CD14-positive monocyte (primary cell): ENCODE results near the gene AOC1. TPM values are rescaled to one million over a fixed set of nuclear protein-coding genes. Genes with fewer than 3 reads are reported as not detected.

Experiments
- DNase-seq, 3 donors: peaks; one replicate each; pipeline ENCODE4 v3.0.0-alpha.2; 2011 to 2022
- H2AFZ ChIP-seq: 2 replicates; pipeline ENCODE4 v1.6.0; 2012; ENCODE audit warnings: mild to moderate bottlenecking, low read depth, low read length, inconsistent platforms; ENCODE audit not compliant: insufficient read depth, poor library complexity, severe bottlenecking
- H3K27ac ChIP-seq, 2 donors: 1 replicate in 1 of 2; 2 replicates in 1 of 2; pipeline ENCODE4 v1.5.1; 2012 to 2013; ENCODE audit warnings: low read length in 2 of 2, control low read depth in 1 of 2, inconsistent platforms in 1 of 2, low read depth in 1 of 2, mild to moderate bottlenecking in 1 of 2
- H3K27me3 ChIP-seq, 2 donors: one replicate each; pipeline versions ENCODE4 v1.6.0 to v1.6.1; 2011 to 2013; ENCODE audit warnings: low read length in 2 of 2; ENCODE audit not compliant: control insufficient read depth in 2 of 2, insufficient read depth in 2 of 2
- H3K36me3 ChIP-seq, 2 donors: replicated peaks in 1 of 2; 1 replicate in 1 of 2; 2 replicates in 1 of 2; pipeline versions ENCODE4 v1.5.1 to v1.6.1; 2012 to 2013; ENCODE audit warnings: low read length in 2 of 2, control low read depth in 1 of 2, inconsistent platforms in 1 of 2, mild to moderate bottlenecking in 1 of 2; ENCODE audit not compliant: insufficient read depth in 2 of 2, control insufficient read depth in 1 of 2
- H3K4me1 ChIP-seq, 2 donors: 1 replicate in 1 of 2; 2 replicates in 1 of 2; pipeline versions ENCODE4 v1.5.1 to v1.6.1; 2012 to 2013; ENCODE audit warnings: low read length in 2 of 2, control low read depth in 1 of 2, inconsistent platforms in 1 of 2, mild to moderate bottlenecking in 1 of 2, moderate library complexity in 1 of 2; ENCODE audit not compliant: insufficient read depth in 2 of 2, control insufficient read depth in 1 of 2
- H3K4me2 ChIP-seq: replicated peaks from 2 replicates; pipeline ENCODE3; 2012; ENCODE audit warnings: low read length, moderate library complexity, mild to moderate bottlenecking; ENCODE audit not compliant: poor library complexity, severe bottlenecking; ENCODE audit errors: extremely low read depth
- H3K4me3 ChIP-seq, 3 experiments: fragments of 200-600 bp in 1 of 3; sonication (generic) in 1 of 3; replicated peaks in 1 of 3; 1 replicate in 2 of 3; 2 replicates in 1 of 3; pipeline ENCODE4 v1.5.1; 2011 to 2013; ENCODE audit warnings: low read length in 3 of 3, mild to moderate bottlenecking in 3 of 3, control low read depth in 2 of 3, low read depth in 2 of 3, inconsistent platforms in 1 of 3, moderate library complexity in 1 of 3
- H3K79me2 ChIP-seq: 2 replicates; pipeline ENCODE4 v1.6.0; 2012; ENCODE audit warnings: mild to moderate bottlenecking, control low read depth, inconsistent platforms, low read length, moderate library complexity; ENCODE audit not compliant: insufficient read depth
- H3K9ac ChIP-seq: 2 replicates; pipeline ENCODE4 v1.6.0; 2017; ENCODE audit warnings: low read length, mild to moderate bottlenecking; ENCODE audit not compliant: insufficient read depth, poor library complexity, severe bottlenecking
- H3K9me3 ChIP-seq, 2 donors: replicated peaks in 1 of 2; 1 replicate in 1 of 2; 2 replicates in 1 of 2; pipeline versions ENCODE4 v1.5.1 to v1.6.1; 2012 to 2013; ENCODE audit warnings: low read length in 2 of 2, control low read depth in 1 of 2; ENCODE audit not compliant: control insufficient read depth in 1 of 2, insufficient read depth in 1 of 2
- H4K20me1 ChIP-seq: 2 replicates; pipeline ENCODE4 v1.6.0; 2012; ENCODE audit warnings: mild to moderate bottlenecking, low read length, control low read depth, moderate library complexity; ENCODE audit not compliant: insufficient read depth
- H3K27ac Mint-ChIP-seq, 7 donors: one replicate each; pipeline ENCODE4 v1.8.0; 2020; ENCODE audit warnings: mild to moderate bottlenecking in 7 of 7, mixed read lengths in 7 of 7, moderate library complexity in 6 of 7, inconsistent platforms in 2 of 7
- H3K27me3 Mint-ChIP-seq, 3 donors: one replicate each; pipeline ENCODE4 v1.8.0; 2021 to 2022; ENCODE audit warnings: low read depth in 3 of 3, mild to moderate bottlenecking in 3 of 3, mixed read lengths in 3 of 3, moderate library complexity in 3 of 3, inconsistent platforms in 1 of 3
- H3K36me3 Mint-ChIP-seq, 2 donors: one replicate each; pipeline ENCODE4 v1.8.0; 2020; ENCODE audit warnings: mixed read lengths in 2 of 2, inconsistent platforms in 1 of 2, mild to moderate bottlenecking in 1 of 2
- H3K4me1 Mint-ChIP-seq: one replicate; pipeline ENCODE4 v1.8.0; 2020; ENCODE audit warnings: mild to moderate bottlenecking, mixed read lengths
- H3K4me3 Mint-ChIP-seq, 2 donors: one replicate each; pipeline ENCODE4 v1.8.0; 2020; ENCODE audit warnings: mild to moderate bottlenecking in 2 of 2, mixed read lengths in 2 of 2, moderate library complexity in 1 of 2
- H3K9me3 Mint-ChIP-seq, 7 donors: one replicate each; pipeline ENCODE4 v1.8.0; 2020 to 2022; ENCODE audit warnings: mixed read lengths in 7 of 7, mild to moderate bottlenecking in 6 of 7, moderate library complexity in 6 of 7, inconsistent platforms in 2 of 7
- CTCF ChIP-seq: fragments of 200-600 bp; IDR thresholded peaks from one replicate; pipeline ENCODE4 v1.8.0; 2022; ENCODE audit warnings: antibody characterized with exemption, mild to moderate bottlenecking
- WGBS: methylation state at CpG from one replicate; pipeline ENCODE4 v1.1.5; 2013; ENCODE audit warnings: missing lambda C conversion rate; ENCODE audit not compliant: insufficient coverage; 5-methylcytosine and 5-hydroxymethylcytosine counted together
- intact Hi-C, 2 donors: fragments of 100-400 bp; cut with micrococcal nuclease; formaldehyde crosslinking; loops; one replicate each; pipeline versions ENCODE4 v1.15.0 to v1.15.1; 2023
- polyA plus RNA-seq, 3 donors: library from polyadenylated mRNA; depleted of rRNA in 1 of 3; unstranded in 2 of 3; stranded (reverse) in 1 of 3; fragments of 300-500 nt in 2 of 3; fragments of >200 nt in 1 of 3; fragmentation: Illumina TruSeq in 2 of 3; gene quantifications; 1 replicate in 2 of 3; 2 replicates in 1 of 3; pipeline ENCODE4 v1.2.3, GENCODE V29; 2012 to 2021

The AOC1 gene
- polyA plus RNA-seq, 3 donors, result 0.16 to 0.31 TPM; not detected in 1

DNA sequence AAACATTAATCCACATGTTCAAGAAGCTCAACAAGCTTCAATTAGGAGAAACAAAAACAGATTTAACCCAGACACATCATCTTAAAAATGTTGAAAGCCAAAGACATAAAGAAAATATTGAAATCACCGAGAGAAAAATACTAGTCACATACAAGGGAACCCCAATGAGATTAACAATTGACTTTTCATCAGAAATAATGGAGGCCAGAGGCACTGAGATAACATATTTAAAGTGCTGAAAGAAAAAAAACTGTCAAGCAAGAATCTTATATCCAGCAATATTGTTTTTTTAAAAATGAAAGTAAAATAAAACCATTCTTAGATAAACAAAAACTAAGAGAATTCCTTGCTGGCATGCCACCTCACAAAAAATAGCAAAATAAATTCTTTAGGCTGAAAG, 28.9 kb downstream of the AOC1 start:
- H3K4me3 ChIP-seq, result no peak overlapping the region
- peaks cover 12% of the 10 kb centered on the region for H3K4me1 Mint-ChIP-seq
- no peak for TF ChIP-seq CTCF
- peaks cover 7 to 21% (median 12%) of the 10 kb centered on the region in 3 donors for H3K27me3 Mint-ChIP-seq
- no peaks in the 10 kb centered on the region for H4K20me1 ChIP-seq
- no peak overlapping the region for H3K9ac ChIP-seq
- no peaks in the 10 kb centered on the region for H3K36me3 ChIP-seq
- H3K4me1 ChIP-seq, result peaks cover 0 to 3% of the 10 kb centered on the region in 2 donors
- WGBS, result no CpG with 5 or more reads among the region's 1 CpG
- DNase-seq, result no peak
- H3K79me2 ChIP-seq, result no peaks in the 10 kb centered on the region
- no peak overlapping the region for H3K4me3 Mint-ChIP-seq
- H3K27me3 ChIP-seq, result peaks cover 0 to 5% of the 10 kb centered on the region in 2 donors
- H3K4me2 ChIP-seq, result no peak overlapping the region
- H3K9me3 ChIP-seq, result peaks cover 5 to 31% of the 10 kb centered on the region in 2 donors
- no peak overlapping the region for H2AFZ ChIP-seq
- H3K27ac ChIP-seq, result no peak overlapping the region
- no peak overlapping the region for H3K27ac Mint-ChIP-seq
- H3K9me3 Mint-ChIP-seq, result peaks cover 30 to 57% (median 48%) of the 10 kb centered on the region in 7 donors
- intact Hi-C loops, result no loop called here
- H3K36me3 Mint-ChIP-seq, result peaks cover 3 to 4% of the 10 kb centered on the region in 2 donors

GRCh38 chr7:150890853-150891584, 38.7 kb downstream of the AOC1 start:
- Histone ChIP-seq H3K27ac (no peak overlapping the region), H3K4me1 (no peaks in the 10 kb centered on the region), H3K27me3 (peaks cover 0 to 2% of the 10 kb centered on the region in 2 donors), H3K9me3 (peaks cover 0 to 7% of the 10 kb centered on the region in 2 donors), H3K4me3 (no peak overlapping the region), H3K9ac (no peak overlapping the region), H3K36me3 (no peaks in the 10 kb centered on the region), H3K79me2 (no peaks in the 10 kb centered on the region), H2AFZ (no peak overlapping the region), H4K20me1 (no peaks in the 10 kb centered on the region), H3K4me2 (no peak overlapping the region)
- Mint-ChIP-seq H3K4me1 (no peaks in the 10 kb centered on the region), H3K9me3 (peaks cover 9 to 18% (median 10%) of the 10 kb centered on the region in 7 donors), H3K36me3 (no peaks in the 10 kb centered on the region), H3K27ac (no peak overlapping the region), H3K4me3 (no peak overlapping the region), H3K27me3 (peaks cover 8 to 31% (median 8%) of the 10 kb centered on the region in 3 donors)
- WGBS, result no CpG with 5 or more reads among the region's 2 CpGs
- no peak for DNase-seq
- TF ChIP-seq CTCF, result no peak
- intact Hi-C loops, result loop anchor here in 1 of 2 donors (10.0 kb wide), 1 partner anchor 224 kb away; no protein-coding TSS in a partner anchor
